Upper lobe of left lung (tissue), 6 donors: ENCODE results near the gene FAM171A1. TPM values are rescaled to one million over a fixed set of nuclear protein-coding genes. Genes with fewer than 3 reads are reported as not detected.

Experiments
- ATAC-seq, 2 donors: fragments of 200-7000 bp; cut with Tn5 transposase; one replicate each; pipeline ENCODE4 v1.9.1; 2022; ENCODE audit warnings: mild to moderate bottlenecking in 2 of 2, moderate library complexity in 2 of 2; ENCODE audit not compliant: low FRiP score in 2 of 2
- DNase-seq, 2 donors: peaks; one replicate each; pipeline ENCODE4 v3.0.0-alpha.2; 2019 to 2020
- H3K27ac ChIP-seq, 4 donors: fragments of 200-600 bp; sonication (generic); one replicate each; pipeline ENCODE4 v1.5.1; 2016 to 2019
- H3K27me3 ChIP-seq, 4 donors: fragments of 200-600 bp; sonication (generic); one replicate each; pipeline ENCODE4 v1.5.1; 2017 to 2019
- H3K36me3 ChIP-seq, 4 donors: fragments of 200-600 bp; sonication (generic); one replicate each; pipeline ENCODE4 v1.5.1; 2016 to 2019
- H3K4me1 ChIP-seq, 4 donors: fragments of 200-600 bp; sonication (generic); one replicate each; pipeline ENCODE4 v1.5.1; 2018 to 2019
- H3K4me3 ChIP-seq, 4 donors: fragments of 200-600 bp; sonication (generic); one replicate each; pipeline ENCODE4 v1.5.1; 2017 to 2019; ENCODE audit warnings: mild to moderate bottlenecking in 2 of 4, moderate library complexity in 1 of 4
- H3K9me3 ChIP-seq, 4 donors: fragments of 200-600 bp; sonication (generic); one replicate each; pipeline ENCODE4 v1.5.1; 2018 to 2019
- EP300 ChIP-seq, 4 donors: sonication (generic); formaldehyde crosslinking; IDR thresholded peaks; one replicate each; pipeline ENCODE4 v1.5.1; 2017; ENCODE audit warnings: antibody characterized with exemption in 4 of 4, control low read depth in 2 of 4
- POLR2A ChIP-seq, 4 donors: fragments of 450-650 bp; IDR thresholded peaks; one replicate each; pipeline ENCODE4 v1.5.1; 2016 to 2017; ENCODE audit warnings: antibody characterized with exemption in 4 of 4, mild to moderate bottlenecking in 2 of 4
- POLR2AphosphoS5 ChIP-seq, 2 donors: sonication (generic); formaldehyde crosslinking; IDR thresholded peaks; one replicate each; pipeline ENCODE4 v1.5.1; 2017; ENCODE audit warnings: antibody characterized with exemption in 2 of 2
- WGBS, 2 donors: methylation state at CpG; one replicate each; pipeline ENCODE4 v1.1.5; 2017 to 2018; 5-methylcytosine and 5-hydroxymethylcytosine counted together
- total RNA-seq, 6 donors: library from RNA; depleted of rRNA in 4 of 6; stranded (reverse); fragments of >200 nt in 4 of 6; gene quantifications; one replicate each; pipeline versions ENCODE4 v1.1.0 to v1.2.1, GENCODE V29; 2016 to 2021
- TF ChIP-seq, protein P1 (sequence below), 6 experiments: fragments of 450-650 bp in 4 of 6; fragments of 200-600 bp in 2 of 6; sonication (generic) in 2 of 6; IDR thresholded peaks; one replicate each; pipeline ENCODE4 v1.5.1; 2016 to 2019; ENCODE audit warnings: antibody characterized with exemption in 6 of 6
- donor health status: DM: no; HTN: no; CAD: no; lungs with moderate emphysema.
- donor health status: DM: no; HTN: yes; CAD: no; lungs with severe emphysema.

Gene FAM171A1
- total RNA-seq, 6 donors from 2014 or later = 3.7 to 19.4 (median 7.2) TPM

DNA sequence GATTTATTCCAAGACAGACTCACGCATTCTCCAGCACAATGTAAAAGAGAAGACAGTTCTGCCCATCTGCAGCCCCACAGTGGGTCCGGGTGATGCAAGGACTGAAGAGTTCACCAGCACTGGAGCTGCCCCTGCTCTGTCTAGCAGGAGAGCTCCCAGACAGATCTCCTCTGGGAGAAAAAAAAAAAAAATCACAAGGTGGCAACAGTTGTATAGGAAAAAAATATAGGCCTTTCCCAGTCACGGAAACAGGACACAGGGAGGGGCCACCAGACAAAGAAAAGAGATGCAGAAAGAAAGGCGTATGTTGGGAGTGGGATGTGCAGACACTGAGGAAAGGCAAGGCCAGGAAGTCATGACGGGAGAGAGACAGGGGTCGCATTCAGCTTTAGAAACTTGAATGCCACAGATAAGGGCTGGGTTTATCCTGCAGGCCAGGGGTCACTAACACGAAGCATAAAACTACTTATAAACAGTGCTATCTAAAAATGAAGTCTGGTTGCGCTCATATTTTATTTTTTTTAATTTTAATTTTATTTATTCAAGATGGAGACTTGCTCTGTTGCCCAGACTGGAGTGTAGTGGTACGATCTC is 54.1 kb downstream of the FAM171A1 start:
- no peaks in the 10 kb centered on the region for H3K9me3 ChIP-seq
- no peaks in the 10 kb centered on the region for H3K36me3 ChIP-seq
- H3K27ac ChIP-seq = no peak overlapping the region
- DNase-seq (no peak), ATAC-seq (no peak)
- peaks cover 0 to 9% (median 2%) of the 10 kb centered on the region in 4 donors for H3K4me1 ChIP-seq
- no peak overlapping the region for H3K4me3 ChIP-seq
- WGBS, 2 donors = 79 to 80% methylated on average over 9 of the region's 9 CpGs
- TF ChIP-seq, protein P1, sequence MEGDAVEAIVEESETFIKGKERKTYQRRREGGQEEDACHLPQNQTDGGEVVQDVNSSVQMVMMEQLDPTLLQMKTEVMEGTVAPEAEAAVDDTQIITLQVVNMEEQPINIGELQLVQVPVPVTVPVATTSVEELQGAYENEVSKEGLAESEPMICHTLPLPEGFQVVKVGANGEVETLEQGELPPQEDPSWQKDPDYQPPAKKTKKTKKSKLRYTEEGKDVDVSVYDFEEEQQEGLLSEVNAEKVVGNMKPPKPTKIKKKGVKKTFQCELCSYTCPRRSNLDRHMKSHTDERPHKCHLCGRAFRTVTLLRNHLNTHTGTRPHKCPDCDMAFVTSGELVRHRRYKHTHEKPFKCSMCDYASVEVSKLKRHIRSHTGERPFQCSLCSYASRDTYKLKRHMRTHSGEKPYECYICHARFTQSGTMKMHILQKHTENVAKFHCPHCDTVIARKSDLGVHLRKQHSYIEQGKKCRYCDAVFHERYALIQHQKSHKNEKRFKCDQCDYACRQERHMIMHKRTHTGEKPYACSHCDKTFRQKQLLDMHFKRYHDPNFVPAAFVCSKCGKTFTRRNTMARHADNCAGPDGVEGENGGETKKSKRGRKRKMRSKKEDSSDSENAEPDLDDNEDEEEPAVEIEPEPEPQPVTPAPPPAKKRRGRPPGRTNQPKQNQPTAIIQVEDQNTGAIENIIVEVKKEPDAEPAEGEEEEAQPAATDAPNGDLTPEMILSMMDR (IDR thresholded peaks at IDR 0.05) = no peak
- TF ChIP-seq POLR2AphosphoS5 (IDR thresholded peaks at IDR 0.05) (no peak), EP300 (IDR thresholded peaks at IDR 0.05) (no peak), POLR2A (IDR thresholded peaks at IDR 0.05) (no peak)
- H3K27me3 ChIP-seq = no peaks in the 10 kb centered on the region

DNA sequence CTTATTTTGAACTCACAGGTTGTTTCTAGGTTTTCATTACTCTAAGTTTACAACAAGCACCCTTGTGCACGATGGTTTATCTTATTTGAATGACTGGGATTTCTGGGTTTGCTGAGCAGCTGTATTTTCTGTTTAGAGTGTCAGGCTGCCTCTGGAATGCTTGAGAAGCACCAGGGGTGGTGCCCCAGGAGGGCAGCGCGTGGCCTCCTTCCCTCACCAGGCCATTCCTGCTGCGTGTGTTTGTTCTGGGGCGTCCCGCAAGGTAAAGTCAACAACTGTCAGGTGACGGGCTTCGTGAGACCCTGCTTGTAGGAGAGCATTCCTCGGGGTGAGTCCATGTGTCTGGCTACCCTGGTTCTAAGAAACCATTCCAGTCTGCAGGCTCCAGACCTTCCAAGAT is 54.9 kb downstream of the FAM171A1 start:
- H3K4me1 ChIP-seq = peaks cover 0 to 9% (median 2%) of the 10 kb centered on the region in 4 donors
- no peak for ATAC-seq
- no peaks in the 10 kb centered on the region for H3K36me3 ChIP-seq
- DNase-seq = no peak
- no peak overlapping the region for H3K27ac ChIP-seq
- H3K4me3 ChIP-seq = no peak overlapping the region
- no peaks in the 10 kb centered on the region for H3K27me3 ChIP-seq
- WGBS, 2 donors = 67 to 83% methylated on average over 8 to 9 of the region's 9 CpGs
- TF ChIP-seq POLR2AphosphoS5 (IDR thresholded peaks at IDR 0.05) (no peak), EP300 (IDR thresholded peaks at IDR 0.05) (no peak), POLR2A (IDR thresholded peaks at IDR 0.05) (no peak)
- TF ChIP-seq, protein P1 (IDR thresholded peaks at IDR 0.05) = no peak
- H3K9me3 ChIP-seq = no peaks in the 10 kb centered on the region

DNA sequence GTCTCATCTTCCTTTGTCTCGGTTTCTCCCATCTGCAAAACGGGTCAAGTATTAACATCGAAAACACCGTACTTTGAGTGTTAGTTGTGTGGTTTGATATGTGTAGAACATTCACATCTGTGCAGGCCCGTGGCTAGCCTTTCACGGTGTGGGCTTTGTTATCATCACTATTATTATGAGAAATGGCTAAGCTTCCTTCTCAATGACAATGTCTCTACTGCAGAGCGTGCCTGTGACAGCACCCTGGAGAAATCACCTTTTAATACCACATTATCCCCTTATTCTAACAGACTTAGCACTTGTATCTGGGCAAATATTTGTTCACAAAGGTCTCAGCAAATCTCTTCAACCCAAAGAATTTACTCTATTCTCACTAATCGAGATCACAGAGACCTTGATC is 55.8 kb downstream of the FAM171A1 start:
- peaks cover 0 to 9% (median 2%) of the 10 kb centered on the region in 4 donors for H3K4me1 ChIP-seq
- TF ChIP-seq POLR2AphosphoS5 (IDR thresholded peaks at IDR 0.05) (no peak), POLR2A (IDR thresholded peaks at IDR 0.05) (no peak), EP300 (IDR thresholded peaks at IDR 0.05) (no peak)
- TF ChIP-seq, protein P1 (IDR thresholded peaks at IDR 0.05) = no peak
- 75 to 79% methylated on average over 8 of the region's 8 CpGs for WGBS, 2 donors
- DNase-seq (no peak), ATAC-seq (no peak)
- no peaks in the 10 kb centered on the region for H3K9me3 ChIP-seq
- no peak overlapping the region for H3K4me3 ChIP-seq
- no peaks in the 10 kb centered on the region for H3K27me3 ChIP-seq
- no peaks in the 10 kb centered on the region for H3K36me3 ChIP-seq
- no peak overlapping the region for H3K27ac ChIP-seq

DNA sequence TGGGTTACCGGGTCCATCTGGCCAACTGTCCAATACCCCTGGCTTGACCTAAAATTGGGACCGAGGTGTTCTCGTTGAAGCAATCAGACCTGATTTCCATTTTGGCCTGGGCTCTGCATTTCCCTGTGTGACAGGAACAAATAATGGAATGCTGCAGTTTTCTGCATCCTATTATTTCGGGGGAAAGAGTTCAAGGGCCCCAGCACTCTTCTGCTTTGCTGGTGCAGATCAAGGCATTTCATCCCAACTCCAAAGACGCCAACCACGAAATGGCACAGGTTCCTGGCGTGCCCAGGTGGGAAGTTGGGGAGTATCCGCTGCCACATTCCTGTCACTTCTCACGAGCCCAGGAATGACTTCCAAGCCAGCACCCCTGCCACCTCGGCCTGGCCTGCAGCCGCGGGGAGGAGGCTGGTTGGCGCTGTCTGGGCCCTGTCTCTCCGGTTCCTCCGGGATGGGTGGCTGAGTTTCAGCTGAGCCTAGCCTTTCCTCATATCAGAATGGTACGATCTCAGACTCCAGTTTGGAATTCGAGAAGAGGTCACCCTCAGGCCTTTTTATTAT is 56.5 kb downstream of the FAM171A1 start:
- no peak for TF ChIP-seq POLR2AphosphoS5 (IDR thresholded peaks at IDR 0.05)
- TF ChIP-seq, protein P1 (IDR thresholded peaks at IDR 0.05) = no peak
- no peak for TF ChIP-seq EP300 (IDR thresholded peaks at IDR 0.05)
- H3K4me1 ChIP-seq = peaks cover 0 to 9% (median 2%) of the 10 kb centered on the region in 4 donors
- WGBS, 2 donors = 91 to 95% methylated on average over 17 of the region's 17 CpGs
- H3K4me3 ChIP-seq = no peak overlapping the region
- H3K27me3 ChIP-seq = no peaks in the 10 kb centered on the region
- no peaks in the 10 kb centered on the region for H3K36me3 ChIP-seq
- H3K27ac ChIP-seq = peak overlapping the region in 1 of 4 donors; percentile 74
- no peak for ATAC-seq
- H3K9me3 ChIP-seq = no peaks in the 10 kb centered on the region
- DNase-seq = peak in 1 of 2 donors; percentile 55

DNA sequence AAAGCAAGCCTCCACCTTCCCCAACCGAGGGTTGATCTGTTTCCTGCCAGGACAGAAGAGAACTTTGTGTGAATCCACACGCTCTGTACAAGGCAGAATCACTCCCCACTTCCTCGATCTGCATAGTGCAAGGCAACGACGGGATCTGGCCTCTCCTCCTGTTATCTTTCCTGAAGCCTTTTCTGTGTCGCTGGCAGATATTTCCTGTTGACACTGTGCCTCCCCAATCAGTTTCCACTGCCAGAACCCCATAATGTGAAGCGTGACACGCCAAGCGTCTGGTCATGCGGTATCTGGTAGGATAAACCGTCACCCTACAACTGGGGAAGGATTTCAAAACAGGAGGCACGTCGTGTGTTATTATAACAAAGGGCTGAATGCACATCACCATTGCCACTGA is 57.2 kb downstream of the FAM171A1 start:
- Histone ChIP-seq H3K27me3 (no peaks in the 10 kb centered on the region), H3K9me3 (no peaks in the 10 kb centered on the region), H3K36me3 (no peaks in the 10 kb centered on the region), H3K4me1 (peaks cover 0 to 9% (median 2%) of the 10 kb centered on the region in 4 donors), H3K27ac (peak overlapping the region in 1 of 4 donors; percentile 74), H3K4me3 (no peak overlapping the region)
- DNase-seq (peak in 1 of 2 donors; percentile 22), ATAC-seq (no peak)
- WGBS, 2 donors = 23 to 26% methylated on average over 13 of the region's 13 CpGs
- no peak for TF ChIP-seq EP300 (IDR thresholded peaks at IDR 0.05)
- no peak for TF ChIP-seq POLR2A (IDR thresholded peaks at IDR 0.05)
- peak in 1 of 2 donors; percentile 50 for TF ChIP-seq POLR2AphosphoS5 (IDR thresholded peaks at IDR 0.05)
- TF ChIP-seq, protein P1 (IDR thresholded peaks at IDR 0.05) = no peak
